KBM-7 (cell line): ENCODE results near the gene RAB11FIP4.
"Not testable (repeated sequence)": the region's sequence is repeated elsewhere in the genome, so short reads cannot be mapped to it uniquely, and the experiment has no call there.

ENCODE experiments used
- DNase-seq: peaks from one replicate; pipeline ENCODE4 v3.0.0-alpha.2; 2015
- in situ Hi-C: fragments of 300-500 bp; cut with MboI; formaldehyde crosslinking; loops from 2 replicates; pipeline ENCODE4 v1.14.3; 2020; ENCODE audit warnings: low sequenced_read_pairs, low pct_unique_long_range_greater_than_20kb, mixed read lengths

Gene RAB11FIP4

GRCh38 chr17:31425282-31426040 is 34.0 kb downstream of the RAB11FIP4 start:
- DNase-seq: peak; percentile 41
- in situ Hi-C loops: loop anchor here (25.0 kb wide), 1 partner anchor 412 kb away; no protein-coding TSS in a partner anchor

GRCh38 chr17:31427684-31428083 is 36.2 kb downstream of the RAB11FIP4 start:
- no peak for DNase-seq
- in situ Hi-C loops: loop anchor here (25.0 kb wide), 1 partner anchor 410 kb away; no protein-coding TSS in a partner anchor

- DNase-seq: no peak
- in situ Hi-C loops: loop anchor here (25.0 kb wide), 1 partner anchor 409 kb away; no protein-coding TSS in a partner anchor
Observed at GRCh38 chr17:31428111-31428510, 36.6 kb downstream of the RAB11FIP4 start.

GRCh38 chr17:31428512-31428911 is 37.0 kb downstream of the RAB11FIP4 start:
- in situ Hi-C loops: loop anchor here (25.0 kb wide), 1 partner anchor 409 kb away; no protein-coding TSS in a partner anchor
- DNase-seq: no peak

GRCh38 chr17:31431098-31431851 is 39.8 kb downstream of the RAB11FIP4 start:
- DNase-seq: no peak
- in situ Hi-C loops: loop anchor here (10.0 to 25.0 kb wide), 2 partner anchors 94 to 406 kb away; no protein-coding TSS in a partner anchor

GRCh38 chr17:31431852-31432658 is 40.6 kb downstream of the RAB11FIP4 start:
- no peak for DNase-seq
- in situ Hi-C loops: loop anchor here (10.0 to 25.0 kb wide), 2 partner anchors 93 to 405 kb away; no protein-coding TSS in a partner anchor

GRCh38 chr17:31433091-31433790 is 41.8 kb downstream of the RAB11FIP4 start:
- in situ Hi-C loops: loop anchor here (10.0 to 25.0 kb wide), 2 partner anchors 92 to 404 kb away; no protein-coding TSS in a partner anchor

GRCh38 chr17:31433811-31434726 is 42.6 kb downstream of the RAB11FIP4 start:
- in situ Hi-C loops: loop anchor here (10.0 to 25.0 kb wide), 2 partner anchors 91 to 403 kb away; no protein-coding TSS in a partner anchor
- no peak for DNase-seq

More at GRCh38 chr17:31433091-31433790, 41.8 kb downstream of the RAB11FIP4 start:
- peak; percentile 79 for DNase-seq

GRCh38 chr17:31434727-31435050 is 43.2 kb downstream of the RAB11FIP4 start:
- in situ Hi-C loops: loop anchor here (10.0 to 25.0 kb wide), 2 partner anchors 90 to 403 kb away; no protein-coding TSS in a partner anchor

GRCh38 chr17:31435581-31435980 is 44.1 kb downstream of the RAB11FIP4 start:
- DNase-seq: no peak
- in situ Hi-C loops: loop anchor here (10.0 to 25.0 kb wide), 2 partner anchors 89 to 402 kb away; no protein-coding TSS in a partner anchor

More at GRCh38 chr17:31434727-31435050, 43.2 kb downstream of the RAB11FIP4 start:
- no peak for DNase-seq

GRCh38 chr17:31437720-31438400 is 46.4 kb downstream of the RAB11FIP4 start:
- in situ Hi-C loops: loop anchor here (10.0 to 25.0 kb wide), 2 partner anchors 87 to 399 kb away; no protein-coding TSS in a partner anchor
- DNase-seq: no peak

GRCh38 chr17:31439716-31440115 is 48.2 kb downstream of the RAB11FIP4 start:
- DNase-seq: no peak
- in situ Hi-C loops: loop anchor here (10.0 to 25.0 kb wide), 2 partner anchors 85 to 398 kb away; no protein-coding TSS in a partner anchor

- in situ Hi-C loops: loop anchor here (25.0 kb wide), 1 partner anchor 395 kb away; no protein-coding TSS in a partner anchor
- no peak for DNase-seq
Observed at GRCh38 chr17:31442276-31442675, 50.8 kb downstream of the RAB11FIP4 start.

GRCh38 chr17:31442856-31443255 is 51.4 kb downstream of the RAB11FIP4 start:
- in situ Hi-C loops: loop anchor here (25.0 kb wide), 1 partner anchor 394 kb away; no protein-coding TSS in a partner anchor
- DNase-seq: not testable (repeated sequence)

GRCh38 chr17:31443386-31443785 is 51.9 kb downstream of the RAB11FIP4 start:
- in situ Hi-C loops: loop anchor here (25.0 kb wide), 1 partner anchor 394 kb away; no protein-coding TSS in a partner anchor

GRCh38 chr17:31444026-31444425 is 52.6 kb downstream of the RAB11FIP4 start:
- DNase-seq: no peak
- in situ Hi-C loops: loop anchor here (25.0 kb wide), 1 partner anchor 393 kb away; no protein-coding TSS in a partner anchor

More at GRCh38 chr17:31443386-31443785, 51.9 kb downstream of the RAB11FIP4 start:
- DNase-seq: no peak
